MG63 (cell line): ENCODE results near the gene CLK3. TPM values are rescaled to one million over a fixed set of nuclear protein-coding genes. Genes with fewer than 3 reads are reported as not detected.
"Not testable (repeated sequence)": the region's sequence is repeated elsewhere in the genome, so short reads cannot be mapped to it uniquely, and the experiment has no call there.

Experiments used
- DNase-seq: peaks from one replicate; pipeline ENCODE4 v3.0.0-alpha.2; 2020
- H3K27me3 ChIP-seq: fragments of 250-450 bp; sonication (Bioruptor Pico); 2 replicates; pipeline ENCODE4 v1.5.1; 2020; ENCODE audit warnings: mild to moderate bottlenecking, moderate library complexity
- H3K36me3 ChIP-seq: fragments of 250-450 bp; sonication (Bioruptor Pico); 2 replicates; pipeline ENCODE4 v1.5.1; 2020; ENCODE audit warnings: mild to moderate bottlenecking, moderate library complexity
- H3K4me3 ChIP-seq: fragments of 250-450 bp; sonication (Bioruptor Pico); 2 replicates; pipeline ENCODE4 v1.5.1; 2020; ENCODE audit warnings: mild to moderate bottlenecking, moderate library complexity
- H3K9me3 ChIP-seq: fragments of 250-450 bp; sonication (Bioruptor Pico); 2 replicates; pipeline ENCODE4 v1.5.1; 2020; ENCODE audit warnings: mild to moderate bottlenecking, moderate library complexity
- total RNA-seq: library from RNA; depleted of rRNA; stranded (reverse); fragments of >200 nt; shearing (Covaris generic); gene quantifications from 2 replicates; pipeline ENCODE4 v1.2.3, GENCODE V29; 2014; ENCODE audit warnings: low replicate concordance

The CLK3 gene
- total RNA-seq, 1 experiment from 2014 or later, result 18.8 TPM

DNA sequence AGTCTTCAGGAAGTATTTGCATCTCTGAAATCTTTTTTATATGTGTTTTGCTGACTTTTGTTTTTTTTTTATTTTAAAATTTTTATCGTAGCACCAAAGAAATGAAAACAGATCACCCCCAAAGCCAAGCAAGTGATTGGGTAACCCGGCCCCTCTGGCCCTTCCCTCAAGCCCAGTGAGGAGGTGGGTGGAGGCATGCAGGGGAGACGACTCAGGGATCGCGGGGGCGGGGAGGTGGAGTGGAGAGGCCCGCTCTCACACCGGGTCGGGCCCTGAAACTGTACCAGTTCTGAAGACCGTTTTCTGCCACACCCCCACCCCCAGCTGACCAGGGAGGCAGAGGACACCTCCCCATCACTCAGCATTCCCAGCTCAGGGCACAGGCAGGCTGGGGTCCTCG, 18.9 kb upstream of the CLK3 start:
- not testable (repeated sequence) for DNase-seq, H3K9me3 ChIP-seq

DNA sequence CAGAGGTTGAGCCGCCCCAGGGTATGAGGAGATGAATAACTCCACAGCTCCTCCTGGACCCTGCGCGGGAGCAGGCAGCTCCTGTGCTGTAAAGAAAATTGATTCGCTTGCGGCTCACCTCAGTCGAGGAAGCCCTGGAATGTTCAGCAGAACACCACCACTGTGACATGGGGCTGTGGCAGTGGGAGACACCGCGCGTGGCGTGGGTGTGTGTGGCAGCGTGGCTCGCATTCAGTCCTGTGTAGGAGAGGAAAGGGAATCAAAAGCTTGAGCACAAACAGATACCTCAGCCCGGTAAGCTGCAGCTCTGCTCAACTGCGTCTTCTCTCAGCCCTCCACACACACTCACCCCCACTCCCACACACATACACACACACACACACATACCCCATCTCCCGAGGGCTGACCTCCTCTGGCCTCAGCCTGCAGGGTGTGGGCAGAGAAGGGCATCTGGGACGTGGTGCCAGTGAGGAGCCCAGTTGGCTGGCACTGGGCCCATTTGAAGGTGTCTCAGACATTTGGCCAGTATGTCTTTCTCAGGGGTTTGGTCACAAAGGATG, 18.4 kb upstream of the CLK3 start:
- not testable (repeated sequence) for H3K9me3 ChIP-seq, H3K4me3 ChIP-seq, H3K36me3 ChIP-seq, DNase-seq, H3K27me3 ChIP-seq

More for the DNA sequence above, 18.9 kb upstream of the CLK3 start:
- not testable (repeated sequence) for H3K36me3 ChIP-seq, H3K4me3 ChIP-seq, H3K27me3 ChIP-seq

DNA sequence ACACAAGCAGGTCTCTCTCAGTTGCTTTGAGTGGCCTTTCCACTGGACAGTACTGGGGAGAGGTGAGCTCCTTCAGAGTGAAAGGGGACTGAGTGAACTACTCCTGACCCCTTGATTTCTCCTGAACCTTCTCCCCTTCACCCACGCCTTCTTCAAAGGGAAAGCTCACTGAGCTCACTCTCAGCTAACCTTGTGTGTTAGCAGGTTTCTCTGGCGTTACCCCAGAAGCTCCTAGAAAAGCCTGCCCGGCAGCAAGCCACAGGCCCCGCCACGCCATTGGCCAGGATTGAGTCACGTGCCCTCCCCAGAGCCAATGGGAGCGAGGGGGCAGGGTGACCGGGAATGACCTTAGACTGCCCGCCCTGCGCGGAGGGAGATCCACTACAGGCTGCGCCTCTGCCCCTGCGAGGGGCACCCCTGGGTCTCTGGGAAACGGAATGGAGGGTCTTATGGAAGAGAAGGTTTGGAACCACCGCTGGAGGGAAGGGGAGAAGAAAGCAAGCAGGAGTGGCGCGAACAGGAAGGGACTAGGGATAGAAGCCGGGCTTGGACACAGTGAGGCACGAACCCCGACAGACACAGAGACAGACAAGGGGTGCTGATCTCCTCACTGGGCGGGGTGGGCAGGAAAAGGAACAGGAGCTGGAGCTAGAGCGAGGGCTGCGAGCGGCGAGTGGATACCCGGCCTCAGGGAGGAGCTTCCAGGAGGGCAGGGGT, 17.4 kb upstream of the CLK3 start:
- peak; percentile 95 for DNase-seq
- Histone ChIP-seq H3K4me3 (peak overlapping the region; percentile 62), H3K27me3 (no peaks in the 10 kb centered on the region)

DNA sequence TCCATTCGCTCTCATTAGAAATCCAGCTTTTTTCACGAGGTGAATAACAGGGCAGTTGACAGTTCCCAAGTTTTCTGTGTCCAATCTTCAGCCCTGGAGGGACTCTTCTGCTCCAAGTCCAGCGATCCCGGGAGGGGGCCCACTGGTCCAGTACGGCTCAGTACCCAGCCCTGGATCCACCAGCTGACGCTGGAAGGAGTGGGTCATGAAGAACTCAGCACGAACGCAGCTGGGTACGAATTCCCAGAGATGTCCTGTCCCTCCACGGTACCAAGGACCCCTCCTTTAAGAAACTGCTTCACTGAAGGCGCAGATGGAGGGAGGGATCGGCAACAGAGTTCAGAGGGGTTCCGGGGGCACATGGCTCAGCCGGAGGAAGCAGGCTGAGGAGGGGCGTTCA, 16.5 kb upstream of the CLK3 start:
- Histone ChIP-seq H3K27me3 (no peaks in the 10 kb centered on the region), H3K9me3 (no peaks in the 10 kb centered on the region), H3K4me3 (peak overlapping the region; percentile 62), H3K36me3 (no peaks in the 10 kb centered on the region; the same call in 1 of the 2 replicates)
- DNase-seq, result no peak

More for the DNA sequence above, 17.4 kb upstream of the CLK3 start:
- no peaks in the 10 kb centered on the region; the same call in 1 of the 2 replicates for H3K36me3 ChIP-seq
- H3K9me3 ChIP-seq, result no peaks in the 10 kb centered on the region

DNA sequence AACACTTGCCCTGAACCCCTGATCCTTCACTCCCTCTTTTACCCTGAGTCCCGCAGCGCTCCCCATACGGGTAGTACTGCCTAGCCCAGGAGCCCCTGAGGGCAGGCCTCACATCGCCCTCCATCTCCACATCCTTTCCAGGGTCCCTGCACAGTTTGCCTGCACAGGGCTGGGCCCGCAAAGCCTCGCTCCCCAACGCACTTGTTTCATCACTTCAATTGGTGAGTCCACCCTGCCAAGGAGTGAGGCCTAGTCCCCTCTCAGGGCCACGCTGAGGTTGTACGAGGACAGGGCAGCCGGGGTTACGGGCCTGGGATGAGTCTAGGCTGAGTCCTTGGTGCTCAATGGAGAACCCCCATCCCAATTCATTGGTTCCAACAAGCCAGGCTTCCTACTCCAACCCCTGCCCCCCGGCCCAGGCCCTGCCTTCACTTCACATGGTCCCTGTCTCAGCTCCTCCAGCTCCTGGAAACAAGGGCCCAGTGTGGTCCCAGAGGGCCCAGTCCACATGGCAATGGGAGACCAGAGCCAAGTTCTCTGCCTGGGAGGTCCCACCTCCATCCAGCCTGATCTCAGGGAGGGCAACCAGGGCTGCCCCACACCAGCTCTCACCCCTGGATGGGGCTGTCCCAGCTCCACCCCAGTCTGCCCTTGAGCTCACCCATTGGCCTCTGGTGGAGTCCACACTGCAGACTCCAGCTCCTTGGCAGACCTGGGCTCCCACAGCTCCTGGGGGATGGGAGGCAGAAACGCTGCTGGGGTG, 12.4 kb upstream of the CLK3 start:
- Histone ChIP-seq H3K27me3 (no peaks in the 10 kb centered on the region), H3K9me3 (no peaks in the 10 kb centered on the region), H3K4me3 (no peak overlapping the region), H3K36me3 (no peaks in the 10 kb centered on the region; the same call in 1 of the 2 replicates)
- DNase-seq, result no peak

DNA sequence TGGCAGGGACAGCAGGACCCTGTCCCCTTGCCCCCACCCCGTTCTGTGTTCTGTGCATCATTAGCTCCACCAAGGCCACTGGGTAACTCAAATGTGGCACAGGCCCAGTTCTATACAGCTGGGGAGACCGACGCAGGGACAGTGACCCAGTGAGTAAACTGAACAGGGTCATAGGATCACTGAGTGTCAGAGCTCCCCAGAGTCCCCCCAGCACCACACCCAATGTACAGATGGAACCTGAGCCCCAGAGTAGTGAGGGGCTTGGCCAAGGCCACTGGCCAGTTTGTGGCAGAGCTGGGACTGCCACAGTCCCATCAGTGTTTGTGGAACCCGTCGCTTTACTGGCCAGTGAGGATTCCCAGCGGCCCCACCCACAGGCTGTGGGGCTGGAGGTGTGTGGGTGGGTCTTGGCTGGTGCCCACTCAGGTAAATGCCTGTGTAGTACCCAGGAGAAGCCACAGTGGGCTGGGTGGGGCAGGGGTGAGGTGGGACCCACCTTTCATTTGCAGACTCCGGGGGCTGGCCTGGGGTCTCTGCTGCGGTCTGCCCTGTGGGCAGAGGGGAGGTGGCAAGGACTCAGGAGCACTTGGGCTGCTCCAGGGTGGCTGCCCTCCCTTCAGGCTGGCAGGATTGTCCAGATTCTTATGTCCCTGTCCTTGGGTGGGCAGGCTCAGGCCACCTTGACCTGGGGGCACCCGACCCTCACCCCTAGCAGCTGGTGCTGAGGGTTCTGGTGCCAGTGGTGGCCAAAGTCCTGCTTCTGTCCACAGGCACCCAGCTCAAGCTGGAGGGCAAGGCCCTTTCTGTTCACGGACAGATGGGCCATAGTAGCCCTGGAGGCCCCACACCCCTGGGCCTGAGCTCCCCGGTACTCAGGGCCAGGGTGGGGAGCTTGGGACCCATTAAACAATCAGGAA, 11.6 kb upstream of the CLK3 start:
- Histone ChIP-seq H3K27me3 (no peaks in the 10 kb centered on the region), H3K9me3 (no peaks in the 10 kb centered on the region), H3K4me3 (no peak overlapping the region), H3K36me3 (no peaks in the 10 kb centered on the region; the same call in 1 of the 2 replicates)
- DNase-seq, result no peak

DNA sequence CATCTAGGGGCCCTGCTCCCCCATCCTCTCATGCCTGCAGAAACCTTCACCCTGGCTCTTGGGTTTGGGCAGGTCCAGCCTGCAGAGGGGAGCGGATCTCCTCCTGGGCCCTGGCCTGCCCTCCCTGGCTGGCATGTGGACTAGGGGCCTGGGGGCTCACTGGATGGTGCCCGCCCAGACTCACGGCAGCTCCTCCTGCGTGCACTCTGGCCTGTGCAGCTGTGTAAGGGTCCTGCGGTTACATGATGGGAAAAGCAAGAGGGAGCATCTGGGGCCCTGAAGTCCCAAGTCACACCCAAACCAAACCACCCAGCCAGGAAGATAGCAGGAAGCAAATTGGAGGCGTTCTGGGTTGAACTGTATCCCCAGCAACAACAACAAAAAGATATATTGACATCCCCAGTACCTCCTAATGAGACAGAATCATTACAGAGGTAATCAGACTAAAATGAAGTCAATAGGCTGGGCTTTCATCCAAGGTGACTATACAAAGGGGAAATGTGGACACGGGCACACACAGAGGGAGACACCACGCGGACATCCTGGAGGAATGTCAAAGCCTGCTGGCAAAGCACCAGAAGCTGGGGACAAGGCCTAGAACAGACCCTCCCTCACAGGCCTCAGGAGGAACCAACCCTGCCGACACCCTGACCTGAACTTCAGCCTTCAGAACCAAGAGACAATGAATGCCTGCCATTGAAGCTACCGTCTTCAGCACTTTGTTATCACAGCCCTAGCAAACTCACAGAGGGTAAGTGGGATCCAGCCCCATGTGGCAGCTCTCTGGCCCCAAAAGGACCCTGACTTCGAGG, 10.4 kb upstream of the CLK3 start:
- Histone ChIP-seq H3K9me3 (no peaks in the 10 kb centered on the region), H3K36me3 (no peaks in the 10 kb centered on the region), H3K4me3 (no peak overlapping the region), H3K27me3 (no peaks in the 10 kb centered on the region)
- no peak for DNase-seq

DNA sequence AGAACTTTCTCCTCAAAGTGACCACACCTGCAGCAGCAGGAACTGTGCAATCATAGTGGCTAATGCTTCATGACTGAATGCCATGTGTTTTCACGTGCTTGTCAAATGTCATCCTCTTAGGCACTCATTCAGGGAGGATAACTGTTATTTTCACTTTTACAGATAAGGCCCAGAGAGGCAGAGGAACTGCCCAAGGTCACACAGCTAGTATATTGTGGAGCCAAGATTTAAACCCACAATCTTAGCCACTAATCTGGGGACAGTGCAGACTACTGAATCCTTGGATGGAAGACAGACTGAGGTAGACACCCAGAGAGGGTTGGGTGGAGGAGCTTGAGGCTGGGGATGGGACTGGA, 9.9 kb upstream of the CLK3 start:
- Histone ChIP-seq H3K9me3 (no peaks in the 10 kb centered on the region), H3K4me3 (no peak overlapping the region), H3K27me3 (no peaks in the 10 kb centered on the region), H3K36me3 (no peaks in the 10 kb centered on the region)
- no peak for DNase-seq

DNA sequence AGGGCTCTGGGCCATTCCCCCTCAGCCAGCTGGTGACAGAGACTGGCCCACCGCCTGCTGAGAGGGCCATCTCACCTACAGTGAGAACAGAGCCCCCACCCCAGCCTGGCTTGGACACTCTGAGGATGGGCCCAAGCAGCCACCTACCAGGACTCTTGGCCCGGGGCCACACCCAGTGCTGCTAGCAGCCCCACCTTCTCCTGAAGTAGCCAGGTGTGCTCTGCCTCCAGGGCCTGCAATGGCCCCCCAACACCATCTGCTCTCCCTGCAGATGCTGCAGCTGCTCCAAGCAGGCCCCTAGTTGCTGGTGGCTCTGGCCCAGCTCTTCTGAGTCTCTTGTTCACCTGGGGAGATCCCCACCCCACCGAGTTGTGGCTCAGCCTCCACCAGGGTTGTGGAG, 6.8 kb upstream of the CLK3 start:
- Histone ChIP-seq H3K27me3 (no peaks in the 10 kb centered on the region), H3K4me3 (no peak overlapping the region), H3K36me3 (no peaks in the 10 kb centered on the region), H3K9me3 (no peaks in the 10 kb centered on the region)
- no peak for DNase-seq

DNA sequence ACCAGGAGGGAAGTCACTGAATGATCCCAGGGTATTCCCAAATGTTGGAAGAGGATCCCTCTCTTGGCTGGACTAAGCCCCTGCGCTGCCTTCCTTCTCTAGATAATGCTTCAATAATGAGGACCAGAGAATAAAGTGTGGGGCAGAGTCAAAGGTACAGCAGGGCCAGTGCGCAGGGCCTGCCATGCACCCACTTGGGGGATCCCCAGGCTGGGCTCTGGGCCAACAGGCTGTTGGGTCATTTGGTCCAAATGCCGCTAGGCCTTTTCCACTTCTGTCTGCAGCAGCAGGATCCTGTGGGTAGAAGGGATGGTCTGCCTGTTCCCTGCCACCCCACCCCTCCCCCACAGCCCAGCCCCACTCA, 5.7 kb upstream of the CLK3 start:
- Histone ChIP-seq H3K4me3 (no peak overlapping the region), H3K36me3 (no peaks in the 10 kb centered on the region), H3K27me3 (no peaks in the 10 kb centered on the region), H3K9me3 (no peaks in the 10 kb centered on the region)
- no peak for DNase-seq

DNA sequence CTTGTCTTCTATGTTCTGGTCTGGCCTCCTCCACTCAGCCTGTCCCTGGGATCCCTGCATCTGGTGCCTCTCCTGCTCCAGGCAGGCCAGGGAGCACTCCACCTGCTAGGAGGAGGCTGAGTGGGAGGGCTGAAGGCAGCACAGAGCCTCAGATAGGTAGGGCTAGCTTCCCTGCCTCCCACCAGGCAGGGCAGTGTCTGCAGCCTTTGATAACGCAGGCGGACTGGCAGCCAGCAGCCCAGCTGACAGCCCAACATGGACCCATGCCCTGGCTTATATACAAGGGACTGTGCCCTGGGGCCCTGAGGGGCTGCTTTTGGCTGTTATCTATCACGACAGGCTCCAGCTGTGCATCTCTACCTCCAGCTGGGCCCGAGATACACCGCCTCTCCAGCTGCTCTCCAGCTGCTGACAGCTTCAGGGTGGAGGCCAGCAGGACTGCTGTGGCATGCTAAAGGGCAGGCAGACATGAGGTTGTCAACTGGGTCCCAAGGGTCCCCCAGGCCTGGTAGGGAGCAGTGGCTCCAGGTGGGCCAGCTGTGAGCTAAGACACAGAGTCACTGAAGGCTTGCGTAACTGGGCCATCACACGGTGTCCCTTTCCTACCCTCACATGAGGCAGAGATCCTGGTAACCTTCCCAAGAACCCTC, 5.2 kb upstream of the CLK3 start:
- no peaks in the 10 kb centered on the region for H3K27me3 ChIP-seq
- no peaks in the 10 kb centered on the region for H3K9me3 ChIP-seq
- no peak for DNase-seq
- no peaks in the 10 kb centered on the region for H3K36me3 ChIP-seq
- H3K4me3 ChIP-seq, result no peak overlapping the region

DNA sequence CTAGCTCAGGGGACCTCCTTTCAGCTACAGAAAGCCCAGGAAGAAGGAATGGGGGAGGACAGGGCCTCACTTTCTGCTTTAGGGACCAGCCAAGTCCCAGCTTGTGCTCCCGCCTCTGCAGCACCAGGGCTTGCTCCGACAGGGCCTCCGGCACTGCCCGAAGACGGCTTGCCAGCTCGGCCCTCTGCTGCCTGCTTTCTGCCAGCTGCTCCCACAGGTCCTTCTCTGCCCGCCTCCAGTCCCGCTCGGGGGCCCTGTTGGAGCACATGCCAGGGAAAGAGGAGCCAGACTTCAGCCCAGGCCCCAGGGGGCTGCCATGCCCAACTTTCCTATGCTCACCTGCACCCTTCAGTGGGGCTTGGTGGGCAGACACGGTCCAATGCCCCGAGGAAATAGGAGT, 4.3 kb upstream of the CLK3 start:
- DNase-seq, result no peak

DNA sequence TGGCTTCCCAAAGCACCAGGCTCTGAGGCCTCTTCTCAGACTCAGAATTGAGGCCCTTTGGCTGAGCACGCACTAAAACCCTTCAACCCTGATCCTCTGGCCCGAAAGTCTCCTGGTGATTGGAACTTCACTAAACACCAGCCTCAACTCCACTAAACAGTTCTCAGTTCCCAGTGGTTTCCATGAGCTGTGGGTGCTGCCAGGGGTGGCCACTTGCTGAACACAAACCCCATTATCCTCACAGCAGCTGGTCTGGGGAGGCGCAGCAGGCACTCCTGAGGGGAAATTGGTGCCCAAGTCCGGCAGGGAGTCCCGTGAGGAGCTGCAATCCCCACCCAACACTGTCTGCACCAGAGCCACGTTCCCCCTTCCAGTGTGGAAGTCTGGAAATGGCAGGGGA, 3.8 kb upstream of the CLK3 start:
- peaks cover 10% of the 10 kb centered on the region; the same call in 1 of the 2 replicates for H3K36me3 ChIP-seq
- H3K9me3 ChIP-seq, result no peaks in the 10 kb centered on the region
- no peak overlapping the region for H3K4me3 ChIP-seq
- no peak for DNase-seq
- no peaks in the 10 kb centered on the region for H3K27me3 ChIP-seq

More for the DNA sequence above, 4.3 kb upstream of the CLK3 start:
- peaks cover 5% of the 10 kb centered on the region; the same call in 1 of the 2 replicates for H3K36me3 ChIP-seq
- no peak overlapping the region for H3K4me3 ChIP-seq
- no peaks in the 10 kb centered on the region for H3K9me3 ChIP-seq
- H3K27me3 ChIP-seq, result no peaks in the 10 kb centered on the region

DNA sequence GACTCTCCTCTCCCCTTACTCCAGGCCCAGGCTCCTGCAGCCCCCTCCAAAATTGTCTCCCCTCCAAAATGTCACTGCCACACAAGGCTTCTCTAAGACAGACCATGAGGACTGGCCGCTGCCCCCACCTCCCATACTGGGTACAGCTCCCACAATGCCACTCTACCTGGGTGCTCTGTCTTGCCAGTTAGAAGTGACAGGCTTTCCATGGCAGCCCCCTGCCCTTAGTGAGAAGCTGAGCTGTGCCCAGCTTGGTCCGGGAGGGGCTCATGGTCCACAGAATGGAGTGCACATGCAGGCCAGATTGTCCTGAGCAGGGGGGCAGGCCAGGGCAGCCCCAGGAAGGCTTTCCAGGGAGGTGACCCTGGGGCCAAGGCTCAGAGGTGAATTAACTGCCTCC, 3.0 kb upstream of the CLK3 start:
- Histone ChIP-seq H3K36me3 (peaks cover 18% of the 10 kb centered on the region), H3K27me3 (no peaks in the 10 kb centered on the region), H3K9me3 (no peaks in the 10 kb centered on the region), H3K4me3 (no peak overlapping the region)
- no peak for DNase-seq

DNA sequence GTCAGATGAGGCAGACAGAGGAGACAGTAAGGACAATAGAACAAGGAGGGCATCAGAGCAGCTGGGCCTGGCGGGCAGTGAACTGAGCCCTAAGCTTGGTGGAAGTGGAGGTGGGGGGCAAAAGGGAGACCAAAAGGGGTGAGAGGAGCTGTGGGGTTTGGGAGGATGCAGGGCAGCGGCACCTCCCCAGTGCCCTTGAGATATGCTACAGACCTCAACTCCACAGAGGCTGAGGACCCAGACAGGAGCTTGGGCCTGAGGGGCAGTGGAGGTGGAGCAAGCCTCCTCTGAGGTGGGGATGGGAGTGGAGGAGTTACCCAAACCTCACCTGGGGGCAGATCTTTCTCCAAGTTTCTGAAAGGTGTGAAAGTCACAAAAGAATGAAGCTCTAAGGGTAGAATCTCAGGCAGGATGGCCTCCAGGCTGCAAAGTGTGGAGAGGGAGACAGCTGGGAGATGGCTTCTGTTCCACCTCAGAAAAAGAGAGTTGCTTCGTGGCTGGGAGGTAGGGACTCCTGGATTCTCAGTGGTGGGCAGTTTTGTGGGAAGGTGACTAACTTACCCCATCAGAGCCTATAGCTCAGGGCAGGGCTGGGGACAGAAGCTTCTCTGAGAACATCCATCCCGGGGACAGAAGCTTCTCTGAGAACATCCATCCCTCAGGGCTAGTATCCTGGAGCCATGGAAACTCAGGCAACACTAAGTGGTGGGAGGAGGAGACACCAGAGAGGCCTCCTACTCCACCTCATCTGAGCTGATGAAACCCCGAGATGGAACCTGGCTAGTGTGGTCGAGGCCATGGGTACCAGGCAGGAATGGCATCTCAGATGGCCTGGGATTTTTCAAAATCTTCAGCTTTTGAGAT, 2.3 kb upstream of the CLK3 start:
- Histone ChIP-seq H3K36me3 (peaks cover 18% of the 10 kb centered on the region), H3K4me3 (no peak overlapping the region), H3K9me3 (no peaks in the 10 kb centered on the region), H3K27me3 (no peaks in the 10 kb centered on the region)
- DNase-seq, result no peak
